ENCODE results near the gene PXMP4. TPM values are rescaled to one million over a fixed set of nuclear protein-coding genes. Genes with fewer than 3 reads are reported as not detected.

PXMP4 gene
- total RNA-seq, 1 experiment from 2014 or later: 5.7 TPM

GRCh38 chr20:33689973-33690372 is 30.1 kb downstream of the PXMP4 start:
- H2BK20ac ChIP-seq (ENCODE audit: low read depth, low read length, poor library complexity, severe bottlenecking): no peak overlapping the region
- Mint-ChIP-seq H3K27ac (peak overlapping the region in 1 of 3 experiments; percentile 12; a peak in 1 of 7 replicates), H3K27me3 (ENCODE audit: low read depth) (peaks cover 63% of the 10 kb centered on the region), H3K4me1 (peaks cover 35 to 38% of the 10 kb centered on the region in 2 experiments), H3K36me3 (ENCODE audit: insufficient read depth in 1 of 3, low read depth in 3 of 3) (no peaks in the 10 kb centered on the region; a peak in 1 of 7 replicates), H3K9me3 (no peaks in the 10 kb centered on the region), H3K4me3 (no peak overlapping the region)
- H3K79me2 ChIP-seq (ENCODE audit: insufficient read depth, low read length): no peaks in the 10 kb centered on the region
- H4K5ac ChIP-seq (ENCODE audit: insufficient read length, low read depth, low read length): no peak overlapping the region
- H3K23ac ChIP-seq (ENCODE audit: insufficient read length, low read depth, low read length): no peak overlapping the region
- H2BK5ac ChIP-seq (ENCODE audit: insufficient read length, low read length): no peak overlapping the region
- no peak overlapping the region for H2BK120ac ChIP-seq (ENCODE audit: low read depth, low read length, poor library complexity, severe bottlenecking)
- no peak overlapping the region for H4K8ac ChIP-seq (replicated peaks; ENCODE audit: insufficient read length, low read depth, low read length)
- no peak overlapping the region for H3K27ac ChIP-seq (ENCODE audit: insufficient read length, low read depth, low read length)
- no peak overlapping the region for H3T11ph ChIP-seq (ENCODE audit: low read length)
- H3K56ac ChIP-seq (ENCODE audit: insufficient read length, low read depth, low read length): no peak overlapping the region
- no peaks in the 10 kb centered on the region for H3K79me1 ChIP-seq (ENCODE audit: insufficient read depth, low read depth, low read length, poor library complexity, severe bottlenecking)
- H4K91ac ChIP-seq (ENCODE audit: insufficient read length, low read depth, low read length): no peak overlapping the region
- no peaks in the 10 kb centered on the region for H3K4me1 ChIP-seq (ENCODE audit: insufficient read depth, low read length)
- no peak overlapping the region for H3K14ac ChIP-seq (ENCODE audit: insufficient read depth, low read length)
- H4K20me1 ChIP-seq (ENCODE audit: control insufficient read depth, insufficient read depth, insufficient read length): no peaks in the 10 kb centered on the region
- no peak overlapping the region for H2BK15ac ChIP-seq (ENCODE audit: low read depth, low read length)
- no peaks in the 10 kb centered on the region for H3K27me3 ChIP-seq (ENCODE audit: insufficient read depth, low read length)
- H3K18ac ChIP-seq (ENCODE audit: insufficient read length, low read depth, low read length): no peak overlapping the region
- H3K4me2 ChIP-seq (ENCODE audit: insufficient read depth, insufficient read length, low read length): no peak overlapping the region
- H3K9ac ChIP-seq (ENCODE audit: extremely low read depth, insufficient read length, low read length): no peak overlapping the region
- no peak overlapping the region for H2AFZ ChIP-seq (ENCODE audit: low read length)
- DNase-seq: no peak
- no peaks in the 10 kb centered on the region for H3K9me3 ChIP-seq (ENCODE audit: control insufficient read depth, low read depth, low read length)
- peaks cover 7% of the 10 kb centered on the region for H3K23me2 ChIP-seq (ENCODE audit: insufficient read length, low read depth, low read length, poor library complexity, severe bottlenecking)
- H2AK5ac ChIP-seq (ENCODE audit: insufficient read length, low read length): no peak overlapping the region
- no CpG with 5 or more reads among the region's 4 CpGs for whole genome bisulfite sequencing (ENCODE audit: extremely low coverage, insufficient read length, low lambda C conversion rate)
- H3K4ac ChIP-seq (ENCODE audit: low read depth, low read length): no peak overlapping the region
- TF ChIP-seq, protein P1, sequence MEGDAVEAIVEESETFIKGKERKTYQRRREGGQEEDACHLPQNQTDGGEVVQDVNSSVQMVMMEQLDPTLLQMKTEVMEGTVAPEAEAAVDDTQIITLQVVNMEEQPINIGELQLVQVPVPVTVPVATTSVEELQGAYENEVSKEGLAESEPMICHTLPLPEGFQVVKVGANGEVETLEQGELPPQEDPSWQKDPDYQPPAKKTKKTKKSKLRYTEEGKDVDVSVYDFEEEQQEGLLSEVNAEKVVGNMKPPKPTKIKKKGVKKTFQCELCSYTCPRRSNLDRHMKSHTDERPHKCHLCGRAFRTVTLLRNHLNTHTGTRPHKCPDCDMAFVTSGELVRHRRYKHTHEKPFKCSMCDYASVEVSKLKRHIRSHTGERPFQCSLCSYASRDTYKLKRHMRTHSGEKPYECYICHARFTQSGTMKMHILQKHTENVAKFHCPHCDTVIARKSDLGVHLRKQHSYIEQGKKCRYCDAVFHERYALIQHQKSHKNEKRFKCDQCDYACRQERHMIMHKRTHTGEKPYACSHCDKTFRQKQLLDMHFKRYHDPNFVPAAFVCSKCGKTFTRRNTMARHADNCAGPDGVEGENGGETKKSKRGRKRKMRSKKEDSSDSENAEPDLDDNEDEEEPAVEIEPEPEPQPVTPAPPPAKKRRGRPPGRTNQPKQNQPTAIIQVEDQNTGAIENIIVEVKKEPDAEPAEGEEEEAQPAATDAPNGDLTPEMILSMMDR (conservative IDR thresholded peaks at IDR 0.05): no peak
- H2BK12ac ChIP-seq (ENCODE audit: insufficient read length, low read depth, low read length): no peak overlapping the region
